SK-N-SH treated with all-trans-retinoic acid at 6 μM for 48 hours (cell line): ENCODE measurements around the gene GLIS2.

Experiments
- ATAC-seq: fragments of 200-7000 bp; cut with Tn5 transposase; 3 replicates; pipeline ENCODE4 v1.9.1; 2020; ENCODE audit warnings: mild to moderate bottlenecking, moderate library complexity
- ARNTL ChIP-seq: fragments of 450-650 bp; formaldehyde crosslinking; IDR thresholded peaks from 2 replicates; pipeline ENCODE4 v1.5.0; 2020; ENCODE audit warnings: low read depth, mild to moderate bottlenecking, moderate library complexity, borderline replicate concordance
- BACH2 ChIP-seq: fragments of 250-450 bp; sonication (Bioruptor Pico); IDR thresholded peaks from 2 replicates; pipeline ENCODE4 v1.9.0; 2021; ENCODE audit warnings: mild to moderate bottlenecking, borderline replicate concordance
- CSDC2 ChIP-seq: fragments of 250-450 bp; sonication (Bioruptor Pico); IDR thresholded peaks from 2 replicates; pipeline ENCODE4 v1.5.0; 2020; ENCODE audit warnings: mild to moderate bottlenecking, moderate library complexity
- CSRNP3 ChIP-seq: fragments of 250-450 bp; sonication (Bioruptor Pico); IDR thresholded peaks from 2 replicates; pipeline ENCODE4 v1.5.1; 2021; ENCODE audit warnings: mild to moderate bottlenecking, moderate library complexity
- ESRRG ChIP-seq: fragments of 250-450 bp; sonication (Bioruptor Pico); IDR thresholded peaks from 2 replicates; pipeline ENCODE4 v1.6.1; 2021; ENCODE audit warnings: mild to moderate bottlenecking
- GLIS3 ChIP-seq: fragments of 250-450 bp; sonication (Bioruptor Pico); IDR thresholded peaks from 2 replicates; pipeline ENCODE4 v1.5.0; 2020; ENCODE audit warnings: mild to moderate bottlenecking, moderate library complexity
- ISL1 ChIP-seq: fragments of 250-450 bp; sonication (Bioruptor Pico); IDR thresholded peaks from 2 replicates; pipeline ENCODE4 v2.1.2; 2022; ENCODE audit warnings: mild to moderate bottlenecking, moderate library complexity
- OSR1 ChIP-seq: fragments of 250-450 bp; sonication (Bioruptor Pico); IDR thresholded peaks from 2 replicates; pipeline ENCODE4 v1.8.0; 2022; ENCODE audit warnings: moderate library complexity, mild to moderate bottlenecking, inconsistent platforms
- PPARA ChIP-seq: fragments of 250-450 bp; sonication (Bioruptor Pico); IDR thresholded peaks from 2 replicates; pipeline ENCODE4 v1.5.0; 2020; ENCODE audit warnings: mild to moderate bottlenecking, borderline replicate concordance
- RARB ChIP-seq: fragments of 250-450 bp; sonication (Bioruptor Pico); IDR thresholded peaks from 2 replicates; pipeline ENCODE4 v1.8.0; 2021; ENCODE audit warnings: mild to moderate bottlenecking, moderate library complexity
- SNAI2 ChIP-seq: fragments of 250-450 bp; sonication (Bioruptor Pico); IDR thresholded peaks from 2 replicates; pipeline ENCODE4 v1.5.0; 2020; ENCODE audit warnings: mild to moderate bottlenecking, moderate library complexity
- TCF4 ChIP-seq: fragments of 250-450 bp; sonication (Bioruptor Pico); IDR thresholded peaks from 2 replicates; pipeline ENCODE4 v1.8.0; 2021; ENCODE audit warnings: mild to moderate bottlenecking, moderate library complexity, borderline replicate concordance
- TOX ChIP-seq: fragments of 250-450 bp; sonication (Bioruptor Pico); IDR thresholded peaks from 2 replicates; pipeline ENCODE4 v1.8.0; 2021; ENCODE audit warnings: mild to moderate bottlenecking, moderate library complexity, borderline replicate concordance
- ZC3H10 ChIP-seq: fragments of 250-450 bp; sonication (Bioruptor Pico); IDR thresholded peaks from 2 replicates; pipeline ENCODE4 v1.5.1; 2021; ENCODE audit warnings: mild to moderate bottlenecking, moderate library complexity
- ZFP30 ChIP-seq: fragments of 450-650 bp; formaldehyde crosslinking; IDR thresholded peaks from 2 replicates; pipeline ENCODE4 v1.5.0; 2022; ENCODE audit warnings: mild to moderate bottlenecking, moderate library complexity
- ZNF565 ChIP-seq: fragments of 450-650 bp; formaldehyde crosslinking; conservative IDR thresholded peaks from 2 replicates; pipeline ENCODE4 v1.5.0; 2020; ENCODE audit warnings: low read depth, mild to moderate bottlenecking, moderate library complexity
- ZNF8 ChIP-seq: fragments of 450-650 bp; formaldehyde crosslinking; IDR thresholded peaks from 2 replicates; pipeline ENCODE4 v1.5.0; 2020; ENCODE audit warnings: mild to moderate bottlenecking, moderate library complexity
- TF ChIP-seq, protein P1 (sequence below): fragments of 250-450 bp; sonication (Bioruptor Pico); IDR thresholded peaks from 2 replicates; pipeline ENCODE4 v1.5.1; 2020; ENCODE audit warnings: low read depth, mild to moderate bottlenecking, moderate library complexity
- TF ChIP-seq, protein P2 (sequence below): fragments of 250-450 bp; sonication (Bioruptor Pico); IDR thresholded peaks from 2 replicates; pipeline ENCODE4 v1.8.0; 2021; ENCODE audit warnings: low read depth, mild to moderate bottlenecking, moderate library complexity, borderline replicate concordance
- TF ChIP-seq, protein P3 (sequence below): fragments of 250-450 bp; sonication (Bioruptor Pico); IDR thresholded peaks from 2 replicates; pipeline ENCODE4 v1.8.0; 2020; ENCODE audit warnings: mild to moderate bottlenecking, moderate library complexity, borderline replicate concordance
- TF ChIP-seq, protein P4 (sequence below): fragments of 250-450 bp; sonication (Bioruptor Pico); IDR thresholded peaks from 2 replicates; pipeline ENCODE4 v1.5.0; 2020; ENCODE audit warnings: mild to moderate bottlenecking, moderate library complexity

Gene GLIS2

DNA sequence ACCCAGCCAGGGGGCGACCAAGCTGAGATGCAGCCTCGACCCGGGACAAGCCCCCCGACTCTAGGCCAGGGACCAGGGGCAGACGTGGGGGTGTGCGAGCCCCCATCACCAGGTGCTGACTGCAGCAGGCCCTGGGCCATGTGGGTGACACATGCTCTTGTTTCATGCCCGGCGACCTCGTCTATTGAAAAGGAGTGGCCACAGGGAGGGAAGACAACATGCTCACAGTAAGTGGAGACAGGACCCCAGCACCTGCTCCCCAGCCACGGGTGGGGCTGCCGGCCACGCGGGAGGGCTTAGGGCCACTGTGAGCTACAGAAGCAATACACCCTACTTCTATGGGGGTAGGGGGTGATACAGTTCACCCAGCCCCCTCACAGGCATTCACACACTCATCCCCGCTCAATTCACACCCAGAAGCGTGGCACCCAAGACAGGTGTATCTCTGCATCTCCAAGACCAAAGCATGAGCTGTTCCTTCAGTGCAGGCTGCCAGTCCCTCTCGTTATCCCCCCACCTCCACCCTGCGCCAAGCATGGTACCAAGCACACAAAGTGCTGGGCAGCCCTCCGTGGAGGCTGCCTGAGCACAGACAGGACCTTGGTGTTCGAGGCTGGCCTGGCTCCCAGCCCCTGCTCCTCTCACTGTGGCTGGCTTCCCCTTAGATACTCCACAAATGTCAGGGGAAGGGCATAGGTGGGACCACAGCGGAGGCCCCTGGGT is 69.4 kb downstream of the GLIS2 start:
- peak; percentile 8 for ATAC-seq
- TF ChIP-seq ARNTL (CRISPR knock-in tag): no peak
- no peak for TF ChIP-seq CSDC2
- no peak for TF ChIP-seq ESRRG (CRISPR knock-in tag)
- TF ChIP-seq SNAI2: no peak
- TF ChIP-seq RARB: no peak
- no peak for TF ChIP-seq OSR1 (CRISPR knock-in tag)
- TF ChIP-seq PPARA (CRISPR knock-in tag): no peak
- no peak for TF ChIP-seq ZC3H10 (CRISPR knock-in tag)
- no peak for TF ChIP-seq ZNF8
- TF ChIP-seq TOX (CRISPR knock-in tag): no peak
- TF ChIP-seq, protein P1, sequence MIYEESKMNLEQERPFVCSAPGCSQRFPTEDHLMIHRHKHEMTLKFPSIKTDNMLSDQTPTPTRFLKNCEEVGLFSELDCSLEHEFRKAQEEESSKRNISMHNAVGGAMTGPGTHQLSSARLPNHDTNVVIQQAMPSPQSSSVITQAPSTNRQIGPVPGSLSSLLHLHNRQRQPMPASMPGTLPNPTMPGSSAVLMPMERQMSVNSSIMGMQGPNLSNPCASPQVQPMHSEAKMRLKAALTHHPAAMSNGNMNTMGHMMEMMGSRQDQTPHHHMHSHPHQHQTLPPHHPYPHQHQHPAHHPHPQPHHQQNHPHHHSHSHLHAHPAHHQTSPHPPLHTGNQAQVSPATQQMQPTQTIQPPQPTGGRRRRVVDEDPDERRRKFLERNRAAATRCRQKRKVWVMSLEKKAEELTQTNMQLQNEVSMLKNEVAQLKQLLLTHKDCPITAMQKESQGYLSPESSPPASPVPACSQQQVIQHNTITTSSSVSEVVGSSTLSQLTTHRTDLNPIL (CRISPR knock-in tag): no peak
- TF ChIP-seq ISL1 (CRISPR knock-in tag): no peak
- TF ChIP-seq BACH2: no peak

DNA sequence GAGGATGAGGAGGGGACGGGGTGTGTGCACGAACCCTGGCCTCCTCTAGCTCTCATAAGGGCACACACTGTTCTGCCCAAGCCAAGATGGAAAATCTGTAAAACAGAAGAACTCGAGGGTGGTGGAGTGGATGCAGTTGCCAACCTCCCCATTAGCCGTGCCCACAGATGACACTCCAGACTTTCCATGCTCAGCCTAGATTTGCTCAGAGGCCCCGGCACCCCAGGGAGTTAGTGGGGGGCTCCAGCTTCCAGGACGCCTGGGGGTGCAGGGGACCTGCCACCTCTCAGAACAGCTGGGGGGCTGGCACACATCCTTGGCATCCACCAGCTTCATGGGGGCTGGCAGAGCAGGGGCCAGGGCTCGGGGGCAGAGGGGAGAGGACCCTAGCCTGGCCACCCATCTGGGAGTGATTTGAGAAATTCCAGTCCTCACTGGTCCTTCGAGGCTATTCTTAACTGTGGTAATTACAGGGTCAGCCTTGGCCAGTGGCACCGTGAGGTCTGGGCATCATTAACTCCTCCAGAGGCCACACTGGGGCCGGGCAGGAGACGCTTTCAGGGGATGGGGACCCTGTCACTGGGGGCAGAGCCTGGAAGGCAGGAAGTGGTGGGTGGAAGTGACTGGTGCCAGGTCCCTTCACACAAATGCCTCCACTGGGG is 70.1 kb downstream of the GLIS2 start:
- TF ChIP-seq, protein P2, sequence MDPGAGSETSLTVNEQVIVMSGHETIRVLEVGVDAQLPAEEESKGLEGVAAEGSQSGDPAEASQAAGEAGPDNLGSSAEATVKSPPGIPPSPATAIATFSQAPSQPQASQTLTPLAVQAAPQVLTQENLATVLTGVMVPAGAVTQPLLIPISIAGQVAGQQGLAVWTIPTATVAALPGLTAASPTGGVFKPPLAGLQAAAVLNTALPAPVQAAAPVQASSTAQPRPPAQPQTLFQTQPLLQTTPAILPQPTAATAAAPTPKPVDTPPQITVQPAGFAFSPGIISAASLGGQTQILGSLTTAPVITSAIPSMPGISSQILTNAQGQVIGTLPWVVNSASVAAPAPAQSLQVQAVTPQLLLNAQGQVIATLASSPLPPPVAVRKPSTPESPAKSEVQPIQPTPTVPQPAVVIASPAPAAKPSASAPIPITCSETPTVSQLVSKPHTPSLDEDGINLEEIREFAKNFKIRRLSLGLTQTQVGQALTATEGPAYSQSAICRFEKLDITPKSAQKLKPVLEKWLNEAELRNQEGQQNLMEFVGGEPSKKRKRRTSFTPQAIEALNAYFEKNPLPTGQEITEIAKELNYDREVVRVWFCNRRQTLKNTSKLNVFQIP (CRISPR knock-in tag): no peak
- TF ChIP-seq ZNF8 (no peak), ZNF565 (CRISPR knock-in tag) (no peak), ARNTL (CRISPR knock-in tag) (no peak), PPARA (CRISPR knock-in tag) (no peak), OSR1 (CRISPR knock-in tag) (no peak), ESRRG (CRISPR knock-in tag) (no peak), BACH2 (no peak), CSRNP3 (CRISPR knock-in tag) (no peak), ISL1 (CRISPR knock-in tag) (no peak), ZFP30 (CRISPR knock-in tag) (no peak), TOX (CRISPR knock-in tag) (no peak), GLIS3 (CRISPR knock-in tag) (no peak), TCF4 (CRISPR knock-in tag) (no peak)
- TF ChIP-seq, protein P3, sequence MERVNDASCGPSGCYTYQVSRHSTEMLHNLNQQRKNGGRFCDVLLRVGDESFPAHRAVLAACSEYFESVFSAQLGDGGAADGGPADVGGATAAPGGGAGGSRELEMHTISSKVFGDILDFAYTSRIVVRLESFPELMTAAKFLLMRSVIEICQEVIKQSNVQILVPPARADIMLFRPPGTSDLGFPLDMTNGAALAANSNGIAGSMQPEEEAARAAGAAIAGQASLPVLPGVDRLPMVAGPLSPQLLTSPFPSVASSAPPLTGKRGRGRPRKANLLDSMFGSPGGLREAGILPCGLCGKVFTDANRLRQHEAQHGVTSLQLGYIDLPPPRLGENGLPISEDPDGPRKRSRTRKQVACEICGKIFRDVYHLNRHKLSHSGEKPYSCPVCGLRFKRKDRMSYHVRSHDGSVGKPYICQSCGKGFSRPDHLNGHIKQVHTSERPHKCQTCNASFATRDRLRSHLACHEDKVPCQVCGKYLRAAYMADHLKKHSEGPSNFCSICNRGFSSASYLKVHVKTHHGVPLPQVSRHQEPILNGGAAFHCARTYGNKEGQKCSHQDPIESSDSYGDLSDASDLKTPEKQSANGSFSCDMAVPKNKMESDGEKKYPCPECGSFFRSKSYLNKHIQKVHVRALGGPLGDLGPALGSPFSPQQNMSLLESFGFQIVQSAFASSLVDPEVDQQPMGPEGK: no peak
- TF ChIP-seq, all 23 proteins: peak for 0
- peak; percentile 19 for ATAC-seq

GRCh38 chr16:4386451-4386805 is 70.6 kb downstream of the GLIS2 start:
- TF ChIP-seq ARNTL (CRISPR knock-in tag): no peak
- no peak for TF ChIP-seq PPARA (CRISPR knock-in tag)
- no peak for TF ChIP-seq ISL1 (CRISPR knock-in tag)
- TF ChIP-seq ZC3H10 (CRISPR knock-in tag): no peak
- no peak for TF ChIP-seq ZNF8
- TF ChIP-seq RARB: no peak
- ATAC-seq: peak; percentile 50

DNA sequence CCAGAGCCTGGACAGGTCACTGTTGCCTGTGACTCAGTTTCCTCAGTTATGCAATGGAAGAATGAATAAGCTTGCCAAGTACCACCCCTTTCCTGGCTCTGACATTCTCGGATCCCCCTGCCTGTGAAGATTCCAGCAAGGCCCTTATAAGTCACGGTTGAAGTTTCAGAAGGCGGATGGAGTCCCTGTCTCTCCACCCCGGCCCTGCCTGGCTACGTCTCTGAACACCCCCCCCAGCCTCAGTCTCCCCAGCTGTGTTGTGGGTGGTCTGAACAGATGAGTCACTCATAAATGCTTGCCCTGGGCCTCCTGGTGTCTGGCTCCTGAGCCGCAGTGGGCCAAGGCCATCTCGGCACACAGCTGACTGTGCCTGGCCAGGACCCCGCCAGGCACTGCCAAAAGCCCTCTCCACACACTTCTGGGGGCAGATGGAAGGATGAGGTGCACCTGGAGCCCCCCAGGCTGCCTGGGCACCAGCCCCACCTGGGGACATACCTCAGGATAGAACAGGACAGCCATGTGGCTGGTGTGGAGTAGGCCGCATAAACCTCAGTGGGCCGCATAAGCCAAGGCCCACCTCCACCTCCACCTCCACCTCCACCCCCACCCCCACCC is 71.2 kb downstream of the GLIS2 start:
- TF ChIP-seq, protein P4, sequence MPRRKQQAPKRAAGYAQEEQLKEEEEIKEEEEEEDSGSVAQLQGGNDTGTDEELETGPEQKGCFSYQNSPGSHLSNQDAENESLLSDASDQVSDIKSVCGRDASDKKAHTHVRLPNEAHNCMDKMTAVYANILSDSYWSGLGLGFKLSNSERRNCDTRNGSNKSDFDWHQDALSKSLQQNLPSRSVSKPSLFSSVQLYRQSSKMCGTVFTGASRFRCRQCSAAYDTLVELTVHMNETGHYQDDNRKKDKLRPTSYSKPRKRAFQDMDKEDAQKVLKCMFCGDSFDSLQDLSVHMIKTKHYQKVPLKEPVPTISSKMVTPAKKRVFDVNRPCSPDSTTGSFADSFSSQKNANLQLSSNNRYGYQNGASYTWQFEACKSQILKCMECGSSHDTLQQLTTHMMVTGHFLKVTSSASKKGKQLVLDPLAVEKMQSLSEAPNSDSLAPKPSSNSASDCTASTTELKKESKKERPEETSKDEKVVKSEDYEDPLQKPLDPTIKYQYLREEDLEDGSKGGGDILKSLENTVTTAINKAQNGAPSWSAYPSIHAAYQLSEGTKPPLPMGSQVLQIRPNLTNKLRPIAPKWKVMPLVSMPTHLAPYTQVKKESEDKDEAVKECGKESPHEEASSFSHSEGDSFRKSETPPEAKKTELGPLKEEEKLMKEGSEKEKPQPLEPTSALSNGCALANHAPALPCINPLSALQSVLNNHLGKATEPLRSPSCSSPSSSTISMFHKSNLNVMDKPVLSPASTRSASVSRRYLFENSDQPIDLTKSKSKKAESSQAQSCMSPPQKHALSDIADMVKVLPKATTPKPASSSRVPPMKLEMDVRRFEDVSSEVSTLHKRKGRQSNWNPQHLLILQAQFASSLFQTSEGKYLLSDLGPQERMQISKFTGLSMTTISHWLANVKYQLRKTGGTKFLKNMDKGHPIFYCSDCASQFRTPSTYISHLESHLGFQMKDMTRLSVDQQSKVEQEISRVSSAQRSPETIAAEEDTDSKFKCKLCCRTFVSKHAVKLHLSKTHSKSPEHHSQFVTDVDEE (CRISPR knock-in tag): no peak
- no peak for TF ChIP-seq RARB
- ATAC-seq: no peak
